ENCODE data around the gene CTU1.

GRCh38 chr19:51082611-51083010 lies 25.6 kb downstream of the CTU1 start, which contains the start of gene KLK14:
- TF ChIP-seq ZNF274 (IDR thresholded peaks at IDR 0.05; ENCODE audit: low read depth, low read length), result no peak
- no peak for TF ChIP-seq SUZ12 (IDR thresholded peaks at IDR 0.05; ENCODE audit: extremely low read depth, insufficient read depth, insufficient read length)
- TF ChIP-seq YY1 (IDR thresholded peaks at IDR 0.05; ENCODE audit: insufficient read depth, insufficient read length), result no peak
